NOMO-1 treated with dmso at 0.1 percent for 144 hours (cell line): ENCODE measurements around the gene RHOH.

Experiments
- DNase-seq: peaks from one replicate; lab custom pipeline; 2025; ENCODE audit not compliant: unreplicated experiment; lab: John Stamatoyannopoulos, UW

RHOH gene

DNA sequence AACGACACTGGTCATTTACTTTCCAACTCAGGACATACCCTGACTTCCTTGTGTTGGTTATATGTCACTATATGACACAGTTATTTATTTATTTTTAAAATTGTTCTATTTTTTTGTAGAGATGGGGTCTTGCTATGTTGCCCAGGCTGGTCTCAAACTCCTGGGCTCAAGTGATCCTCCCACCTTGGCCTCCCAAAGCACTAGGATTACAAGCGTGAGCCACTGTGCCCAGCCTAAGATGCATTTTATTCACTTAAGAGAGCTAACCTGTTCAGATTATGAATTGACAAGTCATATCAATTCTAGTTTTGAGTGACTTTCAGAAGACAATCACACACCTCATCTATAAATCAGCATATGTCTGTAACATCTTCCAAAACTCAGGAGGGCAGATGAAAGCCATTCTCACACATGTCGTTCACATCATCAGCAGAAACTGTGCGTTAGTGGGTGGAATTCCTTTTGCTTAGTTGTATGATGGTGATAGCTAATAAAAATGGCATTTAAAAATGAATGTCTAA is 9.4 kb upstream of the RHOH start:
- no peak for DNase-seq

DNA sequence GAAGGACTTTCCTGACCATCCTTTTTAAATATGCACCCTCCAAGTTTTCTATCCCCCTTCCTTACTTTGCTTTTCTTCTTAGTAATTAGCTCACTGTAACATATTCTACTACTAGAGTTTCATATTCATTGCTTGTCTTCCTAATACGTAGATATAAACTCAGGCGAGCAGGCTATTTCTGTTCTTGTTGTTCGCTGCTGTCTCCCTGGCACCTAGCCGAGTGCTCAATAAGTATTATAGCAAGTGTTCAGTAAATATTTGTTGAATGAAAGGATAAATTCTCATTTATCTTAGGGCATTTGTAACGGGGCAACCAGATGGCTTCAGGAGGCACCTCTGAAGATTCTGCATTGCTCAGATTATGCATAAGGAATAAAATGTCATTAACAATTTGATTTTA is 6.8 kb upstream of the RHOH start:
- no peak for DNase-seq

DNA sequence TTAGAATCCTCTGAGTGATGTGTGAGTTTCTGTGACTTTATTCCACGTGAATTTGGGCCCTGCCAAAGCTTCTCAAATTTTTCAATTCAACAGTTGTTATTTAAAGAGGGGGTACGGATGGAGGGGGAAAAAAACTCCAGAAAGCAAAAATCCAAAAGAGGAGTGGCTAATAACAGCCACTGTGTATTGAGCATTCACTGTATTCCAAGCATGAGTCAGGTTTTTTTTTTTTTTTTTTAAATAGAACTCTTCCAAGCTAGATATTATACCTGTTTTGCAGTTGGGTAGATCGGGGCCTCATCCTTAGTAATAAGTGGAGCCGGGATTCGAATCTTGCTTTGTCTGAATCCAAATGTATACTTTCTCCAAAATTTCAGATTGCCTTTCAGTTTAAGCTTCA is 6.4 kb upstream of the RHOH start:
- no peak for DNase-seq

DNA sequence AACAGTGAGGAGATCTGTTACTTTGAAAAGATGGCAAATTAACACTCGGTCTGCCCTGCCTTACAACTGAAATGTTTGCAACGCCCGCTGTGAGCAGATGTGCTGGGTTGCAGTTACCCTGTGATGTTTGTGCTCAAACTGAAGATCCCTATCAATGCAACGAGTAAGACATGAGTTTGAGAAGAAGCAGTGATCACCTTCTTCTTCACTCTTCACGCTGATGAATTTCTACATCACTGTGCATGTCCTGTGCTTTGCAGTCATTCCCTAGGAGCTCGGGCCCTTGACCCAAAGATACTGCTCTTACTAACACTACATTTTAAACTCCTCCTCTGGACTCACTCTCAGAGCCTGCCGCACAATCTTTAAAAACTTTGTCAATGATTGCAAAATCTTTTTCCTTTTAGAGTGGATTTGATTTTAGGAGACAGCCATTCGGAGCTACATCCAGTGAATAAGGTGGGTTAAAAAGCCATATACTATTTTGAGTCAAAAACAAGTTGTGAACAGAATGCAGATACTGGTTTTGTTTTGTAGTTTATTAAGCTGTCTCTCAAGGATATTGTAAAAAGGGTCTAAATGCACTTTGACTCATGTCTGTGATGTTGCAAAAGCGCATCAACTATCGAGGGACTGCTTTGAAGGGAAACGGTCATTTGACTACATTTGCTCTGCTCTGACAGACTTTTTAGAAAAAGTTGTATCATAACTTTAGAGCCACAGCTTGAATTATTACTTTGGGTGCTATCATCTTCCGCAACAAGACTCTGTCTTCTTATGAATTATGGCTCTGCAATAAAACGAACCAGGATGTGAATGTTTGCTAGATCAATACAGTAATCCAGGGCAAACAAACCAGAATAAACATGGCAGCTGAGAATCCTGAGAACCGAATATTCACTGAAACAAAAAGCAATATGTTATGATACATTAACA is 5.7 kb upstream of the RHOH start:
- peak; percentile 8 for DNase-seq

DNA sequence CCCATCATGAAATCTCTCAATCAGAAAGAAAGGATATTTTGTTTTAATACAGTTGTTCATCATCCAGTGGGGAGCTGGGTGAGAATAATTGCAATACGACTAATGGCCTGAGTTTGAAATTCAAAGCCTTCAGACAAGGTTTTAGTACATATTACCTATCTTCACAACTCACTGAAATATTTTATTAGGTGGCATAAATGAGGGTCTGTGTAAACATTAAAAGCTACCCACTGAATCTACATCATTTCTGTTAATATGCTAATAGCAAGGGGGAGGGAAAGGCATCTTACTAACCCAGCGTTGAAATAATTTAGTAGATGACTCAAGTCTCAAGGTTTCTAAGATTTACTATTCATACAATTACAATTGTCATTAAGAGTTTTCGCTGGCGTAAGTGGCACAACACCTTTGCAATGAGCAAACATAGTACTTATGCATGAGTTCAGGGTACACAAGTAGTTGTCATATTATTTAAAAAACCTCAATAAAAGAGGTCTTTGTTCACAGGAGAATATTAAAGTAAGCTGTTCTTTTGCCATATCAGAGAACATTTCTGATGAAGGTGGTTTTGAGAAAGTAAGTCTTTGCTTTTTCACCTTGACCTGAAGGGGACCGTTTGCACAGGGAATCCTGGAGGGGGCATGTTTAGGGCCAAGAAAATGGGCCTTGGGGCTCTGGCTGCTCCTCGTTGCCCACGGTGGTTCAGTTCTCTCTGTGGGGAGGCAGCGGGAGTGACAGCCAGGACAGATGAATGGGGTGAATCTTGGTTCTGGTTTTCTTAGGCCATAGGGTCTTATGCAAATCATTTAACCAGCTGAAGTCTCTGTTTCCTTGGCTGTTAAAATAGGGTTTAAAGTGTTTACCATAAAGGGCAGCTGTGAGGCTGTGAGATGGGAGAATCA is 4.5 kb upstream of the RHOH start:
- no peak for DNase-seq

DNA sequence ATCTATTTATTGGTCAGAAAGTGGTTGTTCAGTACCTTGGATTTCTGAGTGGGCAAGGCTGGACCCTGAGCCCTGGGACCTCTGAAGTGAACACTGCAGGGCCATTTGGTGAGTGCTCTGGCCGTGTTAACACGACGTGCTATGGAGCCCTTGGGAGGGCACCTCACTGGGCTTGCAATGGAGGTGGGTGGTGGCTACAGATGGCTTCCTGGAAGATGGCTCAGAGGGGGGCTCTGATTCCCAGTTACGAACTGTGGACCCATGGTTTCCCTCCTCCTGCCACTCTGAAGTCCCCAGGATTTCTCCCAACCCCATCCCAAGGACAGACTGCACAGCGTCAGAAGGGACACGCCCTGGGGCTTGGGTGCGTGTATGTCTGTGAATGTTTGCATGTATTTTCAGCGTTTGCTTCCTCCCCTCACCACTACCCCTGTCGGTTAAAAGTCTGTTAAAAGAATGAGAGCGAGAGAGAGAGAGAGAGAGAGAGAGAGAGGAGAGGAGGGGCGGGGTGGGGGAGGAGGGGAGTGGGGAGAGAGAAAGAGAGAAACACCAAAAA is 3.7 kb upstream of the RHOH start:
- DNase-seq: no peak

DNA sequence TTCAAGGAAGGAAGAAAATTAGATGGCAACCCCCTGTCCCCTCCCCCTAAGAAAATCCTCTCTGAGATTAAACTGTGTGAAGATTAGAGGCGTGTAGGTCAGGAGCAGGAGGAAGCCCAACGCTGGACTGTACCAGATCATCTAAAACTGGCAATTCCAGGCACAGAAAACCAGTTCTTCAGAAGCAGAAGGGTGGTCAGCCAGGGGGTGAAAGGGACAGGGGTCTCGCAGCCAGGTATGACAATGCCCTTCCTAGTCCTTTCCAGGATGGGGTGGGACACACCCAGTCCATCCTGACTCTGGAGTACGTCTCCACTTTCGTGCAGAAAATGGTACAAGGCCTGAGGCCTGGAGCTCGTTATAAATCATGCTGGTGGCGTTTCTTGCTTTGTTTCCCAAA is 3.3 kb upstream of the RHOH start:
- DNase-seq: no peak

DNA sequence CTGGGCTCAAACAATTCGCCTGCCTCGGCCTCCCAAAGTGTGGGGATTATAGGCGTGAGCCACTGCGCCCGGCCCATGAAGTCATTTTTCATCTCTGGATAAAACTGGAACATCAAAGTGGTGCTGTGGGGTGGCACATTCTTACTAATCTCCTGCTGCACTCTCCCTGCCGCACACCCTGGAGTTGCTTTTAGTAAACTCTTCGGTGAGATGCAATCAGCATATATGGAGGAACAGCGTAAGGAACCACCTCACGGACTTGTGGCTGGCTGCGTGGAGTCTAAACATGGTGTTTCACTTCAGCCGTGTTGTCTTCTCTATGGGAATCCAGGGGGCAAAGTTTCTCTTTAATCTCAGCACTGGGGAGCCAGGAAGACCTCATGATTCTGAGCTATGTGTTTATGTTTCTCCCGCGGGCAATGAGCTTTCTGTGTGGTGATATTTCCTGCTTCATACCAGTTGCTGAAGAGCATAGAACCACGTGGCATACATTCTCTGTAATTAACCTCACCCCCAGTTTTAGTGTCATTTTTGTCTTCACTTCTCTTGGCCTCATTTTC is 2.1 kb upstream of the RHOH start:
- DNase-seq: no peak

DNA sequence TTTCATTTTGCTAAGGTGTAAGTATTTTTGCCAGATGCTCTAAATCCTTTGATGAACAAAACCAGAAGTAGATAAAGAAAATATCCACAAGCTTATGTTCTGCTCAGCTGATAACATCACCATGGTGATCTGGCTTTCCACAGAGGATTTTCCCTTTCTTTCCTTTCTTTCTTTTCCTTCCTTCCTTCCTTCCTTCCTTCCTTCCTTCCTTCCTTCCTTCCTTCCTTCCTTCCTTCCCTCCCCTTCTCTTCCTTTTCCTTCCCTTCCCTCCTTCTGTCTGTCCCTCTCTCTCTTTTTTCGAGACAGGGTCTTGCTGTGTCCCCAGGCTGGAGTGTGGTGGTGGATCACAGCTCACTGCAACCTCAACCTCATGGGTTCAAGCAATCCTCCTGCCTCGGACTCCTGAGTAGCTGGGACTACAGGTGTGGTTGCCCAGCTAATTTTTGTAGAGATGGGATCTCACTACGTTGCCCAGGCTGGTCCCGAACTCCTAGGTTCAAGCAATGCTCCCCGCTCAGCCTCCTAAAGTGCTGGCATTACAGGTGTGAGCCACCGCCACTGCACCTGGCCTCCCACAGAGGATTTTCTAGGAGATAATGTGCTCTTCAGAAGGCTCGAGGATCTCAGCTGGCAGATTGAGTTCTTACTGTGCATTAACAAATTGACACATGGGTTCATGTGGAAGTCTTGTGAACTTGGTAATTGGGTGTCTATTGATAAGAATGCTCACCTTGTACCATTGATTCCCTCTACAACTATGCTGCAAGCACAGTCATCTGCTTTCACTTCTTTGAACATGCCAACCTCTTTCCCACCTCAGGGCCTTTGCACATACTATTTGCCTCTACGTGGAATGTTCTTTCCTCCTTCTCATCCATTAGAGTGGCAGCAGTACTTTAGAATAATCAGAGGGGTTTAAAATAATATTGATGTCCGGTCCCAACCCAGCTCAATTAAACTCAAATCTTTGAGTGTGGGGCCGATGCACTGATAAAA is 1.4 kb upstream of the RHOH start:
- no peak for DNase-seq

DNA sequence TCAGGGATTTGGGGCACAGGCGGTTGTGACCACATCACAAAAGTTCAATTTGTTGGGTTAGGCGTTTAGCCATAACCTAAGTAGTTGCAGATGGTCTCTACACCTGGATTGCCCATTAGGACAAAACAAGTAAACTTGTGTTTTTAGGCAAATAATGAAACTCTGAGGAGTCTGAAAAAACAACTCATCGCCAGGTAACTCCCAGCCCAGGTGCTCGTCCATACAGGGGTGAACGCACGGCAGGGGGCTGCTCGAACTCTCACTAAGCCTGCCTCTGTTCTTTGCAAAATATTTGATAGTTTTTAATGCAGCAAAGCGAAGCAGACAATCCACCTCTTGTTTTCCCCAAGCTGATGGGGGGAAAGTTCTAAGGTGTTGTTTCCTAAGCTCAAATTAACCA is 559 bp upstream of the RHOH start:
- DNase-seq: no peak

DNA sequence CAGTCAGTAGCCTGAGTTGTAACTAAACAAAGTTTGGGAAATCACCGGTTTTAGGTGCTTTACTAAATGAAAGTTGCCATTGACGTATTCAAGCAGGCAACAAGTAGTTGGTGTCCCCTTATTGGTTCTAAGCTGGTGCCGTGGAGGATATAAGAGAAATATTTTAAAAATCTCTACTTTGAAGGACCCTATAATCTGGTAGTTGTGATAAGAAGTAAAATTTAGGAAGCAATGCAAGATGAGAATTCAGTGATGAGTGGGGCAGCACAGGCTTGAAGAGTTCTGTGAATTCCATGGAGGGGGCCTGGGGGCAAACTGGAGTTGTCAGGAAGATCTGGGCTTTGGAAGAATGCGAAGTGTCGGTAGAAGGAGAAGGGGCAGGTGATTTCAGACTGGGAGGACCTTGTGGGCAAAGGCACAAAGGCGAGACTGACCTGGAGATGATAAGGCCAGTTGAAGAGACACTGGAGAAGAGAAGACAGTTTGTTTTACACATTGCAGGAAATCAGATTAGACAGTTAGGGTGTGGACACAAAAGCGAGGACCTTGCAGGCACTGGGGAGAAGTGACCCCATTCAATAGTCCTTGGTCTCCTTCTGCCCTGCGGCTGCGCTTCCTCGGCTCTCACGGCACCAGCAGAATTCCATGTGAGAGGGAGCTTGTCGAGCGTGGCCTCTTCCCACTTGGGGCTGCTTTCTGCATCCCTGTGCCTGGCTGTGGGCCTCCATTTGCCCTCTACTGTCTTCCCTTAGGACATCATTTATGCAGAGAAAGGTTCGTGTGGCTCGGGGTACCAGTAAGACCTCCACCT is 1.3 kb downstream of the RHOH start:
- no peak for DNase-seq

DNA sequence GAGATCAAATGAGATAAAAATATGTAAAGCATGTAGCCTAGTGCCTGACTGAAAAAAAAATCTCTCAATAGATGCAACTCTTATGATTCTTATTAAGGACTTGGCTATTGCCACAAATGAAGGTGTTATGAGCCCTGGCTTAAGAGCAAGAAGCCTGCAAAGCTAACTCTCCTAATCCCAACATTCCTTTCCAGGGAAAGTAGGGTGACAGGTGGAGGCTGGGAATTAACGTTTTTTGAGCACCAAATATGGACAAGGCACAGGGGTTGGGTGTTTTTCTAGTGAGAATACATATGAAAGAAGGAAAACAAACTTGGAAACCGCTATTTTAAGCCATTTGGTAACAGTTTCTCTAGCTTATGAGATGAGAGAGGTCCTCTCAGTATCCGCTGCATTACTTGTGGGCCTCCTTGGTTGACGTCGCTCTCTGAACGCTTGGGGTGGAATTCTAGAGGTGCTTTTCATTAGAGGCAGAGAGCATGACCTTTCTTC is 2.4 kb downstream of the RHOH start:
- DNase-seq: no peak

DNA sequence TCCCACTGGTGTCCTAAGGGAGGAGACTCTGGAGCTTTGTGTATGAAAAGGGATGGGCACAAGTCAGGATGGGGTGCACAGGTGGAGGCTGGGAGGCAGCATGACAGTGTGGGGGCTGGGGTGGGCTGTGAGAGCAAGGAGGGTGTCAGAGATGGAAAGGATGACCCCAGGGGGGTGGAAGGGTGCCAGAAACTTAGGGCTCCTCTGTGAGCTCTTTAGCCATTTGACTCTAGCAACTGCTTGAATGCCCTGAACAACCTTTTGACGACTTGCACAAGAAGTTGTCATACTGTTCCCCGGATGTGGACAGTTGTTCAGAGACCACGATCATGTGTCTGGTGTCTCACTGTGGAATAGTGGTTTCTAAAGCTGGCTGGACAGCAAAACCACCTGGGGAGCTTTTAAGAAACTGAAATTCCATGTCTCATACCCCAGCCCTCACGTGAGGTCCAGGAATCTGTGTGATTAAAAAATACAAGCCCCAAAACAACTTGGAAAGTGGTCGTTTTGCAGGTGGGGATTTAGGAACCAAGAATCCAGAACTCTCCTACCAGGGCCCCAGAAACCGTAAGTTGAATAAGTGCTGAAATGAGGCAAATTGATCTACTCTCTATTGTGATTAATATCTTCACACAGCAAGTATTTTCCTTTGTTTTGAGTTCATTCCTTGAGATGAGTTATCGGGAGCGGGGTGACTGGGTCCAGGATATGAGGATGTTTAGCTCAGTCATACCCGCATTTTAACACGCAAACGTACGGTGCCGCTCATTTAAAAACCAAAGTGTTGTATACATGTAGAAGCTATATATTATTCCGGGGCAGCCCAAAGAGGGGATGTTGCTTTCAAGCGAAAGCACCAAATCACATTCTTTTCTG is 3.4 kb downstream of the RHOH start:
- DNase-seq: no peak

DNA sequence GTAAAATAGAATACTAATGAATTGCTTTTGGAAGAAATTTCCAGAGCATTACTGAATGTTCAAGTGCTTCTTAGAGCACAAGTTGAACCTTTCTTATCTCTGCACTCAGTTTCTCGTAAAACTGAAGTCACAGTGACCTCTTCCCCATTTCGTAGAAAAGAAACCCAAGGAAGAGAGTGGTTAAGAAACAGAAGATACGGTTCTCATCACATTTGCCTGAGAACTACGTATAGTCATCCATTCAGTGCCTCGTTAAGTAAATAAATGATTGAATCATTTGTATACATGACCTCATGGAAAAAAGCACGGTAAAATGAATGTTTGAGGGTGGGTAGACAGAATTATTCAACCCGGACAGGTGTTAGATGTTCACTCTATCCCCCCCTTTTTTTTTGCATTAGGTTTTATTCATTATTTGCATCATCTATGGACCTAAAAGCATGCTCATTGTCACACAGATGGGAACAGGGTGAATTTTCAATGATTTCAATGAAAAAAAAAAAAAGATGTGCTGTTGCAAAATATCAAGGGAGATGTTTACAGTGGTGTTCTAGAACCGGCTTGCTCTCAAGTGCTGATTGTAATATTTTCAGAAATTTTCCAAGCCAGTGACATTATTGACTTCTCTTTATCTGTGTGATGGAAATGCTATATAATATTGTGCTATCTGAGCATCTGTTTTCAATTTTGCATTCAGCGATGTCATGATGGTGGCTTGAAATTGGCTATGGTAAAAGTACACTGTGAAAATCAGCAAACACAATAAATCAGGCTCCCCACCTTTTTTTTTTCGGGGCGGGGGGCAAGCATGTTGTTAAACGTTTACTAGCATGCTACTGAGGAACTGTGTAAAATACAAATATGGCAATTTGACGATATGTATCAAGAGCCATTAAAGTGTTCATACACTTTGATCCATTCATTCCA is 4.3 kb downstream of the RHOH start:
- no peak for DNase-seq

DNA sequence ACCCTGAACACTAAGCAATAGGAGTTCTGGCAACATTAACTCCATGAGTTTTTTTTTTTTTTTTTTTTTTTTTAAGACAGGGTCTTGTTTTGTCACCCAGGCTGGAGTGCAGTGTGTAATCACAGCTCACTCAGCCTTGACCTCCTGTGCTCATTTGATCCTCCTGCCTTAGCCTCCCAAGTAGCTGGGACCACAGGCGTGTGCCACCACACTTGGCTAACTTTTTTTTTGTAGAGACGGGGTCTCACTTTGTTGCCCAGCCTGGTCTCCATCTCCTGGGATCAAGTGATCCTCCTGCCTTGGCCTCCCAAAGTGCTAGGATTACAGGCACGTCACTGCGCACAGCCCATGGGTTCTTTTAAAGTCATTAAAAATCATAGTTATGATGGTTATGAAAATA is 5.1 kb downstream of the RHOH start:
- DNase-seq: no peak

DNA sequence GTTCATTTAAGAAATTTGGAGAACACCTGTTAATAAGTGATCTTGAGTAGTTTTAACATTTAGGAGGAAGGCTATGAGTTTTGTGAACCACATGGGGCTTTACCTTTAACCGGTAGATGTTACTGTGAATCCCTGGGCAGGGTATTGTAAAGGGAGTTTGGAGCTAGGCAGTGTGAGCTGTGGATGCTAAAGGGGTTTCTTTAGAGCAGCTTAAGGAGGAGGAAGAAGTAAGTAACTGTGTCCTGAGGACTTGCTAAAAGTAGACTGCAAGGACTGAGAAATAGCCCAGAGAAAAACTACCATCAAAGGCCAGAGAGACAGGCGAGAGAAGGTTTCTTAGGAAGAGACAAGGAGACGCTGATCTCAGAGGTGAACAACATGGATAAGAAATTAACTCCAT is 5.6 kb downstream of the RHOH start:
- no peak for DNase-seq
